ENCODE results near the gene NPL.
A peak's percentile ranks its signal among the peaks of the same experiment; 100 is the strongest.

NPL gene

GRCh38 chr1:182789138-182790076 lies at the start of gene NPL:
Gene NPL (plus strand): TSS chr1:182789773. CDS start chr1:182794372, 4,599 bp downstream.
- peak; percentile 51 to 70 for DNase-seq (ENCODE audit: low read depth in 2 of 2)

- DNase-seq (ENCODE audit: low read depth in 2 of 2), result no peak
Observed at GRCh38 chr1:182740120-182740519, 49.5 kb upstream of the NPL start.

GRCh38 chr1:182742780-182743179 lies 46.8 kb upstream of the NPL start:
- no peak for DNase-seq (ENCODE audit: low read depth in 2 of 2)

GRCh38 chr1:182752077-182752988 lies 37.2 kb upstream of the NPL start:
- DNase-seq (ENCODE audit: low read depth in 2 of 2), result no peak

- DNase-seq (ENCODE audit: low read depth in 2 of 2), result no peak
Observed at GRCh38 chr1:182754087-182754486, 35.5 kb upstream of the NPL start.

- DNase-seq (ENCODE audit: low read depth in 2 of 2), result no peak
Observed at GRCh38 chr1:182754543-182755314, 34.8 kb upstream of the NPL start.

GRCh38 chr1:182755632-182756031 lies 33.9 kb upstream of the NPL start:
- DNase-seq (ENCODE audit: low read depth in 2 of 2), result no peak

GRCh38 chr1:182756423-182756822 lies 33.1 kb upstream of the NPL start:
- DNase-seq (ENCODE audit: low read depth in 2 of 2), result no peak

- no peak for DNase-seq (ENCODE audit: low read depth in 2 of 2)
Observed at GRCh38 chr1:182761396-182762395, 27.9 kb upstream of the NPL start.

GRCh38 chr1:182762536-182762935 lies 27.0 kb upstream of the NPL start:
- DNase-seq (ENCODE audit: low read depth in 2 of 2), result no peak

- DNase-seq (ENCODE audit: low read depth in 2 of 2), result no peak
Observed at GRCh38 chr1:182764029-182764727, 25.4 kb upstream of the NPL start.

- DNase-seq (ENCODE audit: low read depth in 2 of 2), result no peak
Observed at GRCh38 chr1:182765391-182765790, 24.2 kb upstream of the NPL start.

- DNase-seq (ENCODE audit: low read depth in 2 of 2), result no peak
Observed at GRCh38 chr1:182766050-182766449, 23.5 kb upstream of the NPL start.

GRCh38 chr1:182766881-182767645 lies 22.5 kb upstream of the NPL start:
- DNase-seq (ENCODE audit: low read depth in 2 of 2), result no peak

- DNase-seq (ENCODE audit: low read depth in 2 of 2), result no peak
Observed at GRCh38 chr1:182768963-182769362, 20.6 kb upstream of the NPL start.

GRCh38 chr1:182770232-182770631 lies 19.3 kb upstream of the NPL start:
- DNase-seq (ENCODE audit: low read depth in 2 of 2), result no peak

GRCh38 chr1:182771187-182771984 lies 18.2 kb upstream of the NPL start:
- DNase-seq (ENCODE audit: low read depth in 2 of 2), result no peak

GRCh38 chr1:182777386-182777785 lies 12.2 kb upstream of the NPL start:
- DNase-seq (ENCODE audit: low read depth in 2 of 2), result no peak

Data from stimulated activated CD4-positive, alpha-beta T cell treated with anti-CD3 and anti-CD28 coated beads, Interleukin-1b, Interleukin-23, amount 100 ng/mL, for 1 hour (primary cell).